ENCODE results near the gene MAN1A2.
"Not testable (repeated sequence)": the region's sequence is repeated elsewhere in the genome, so short reads cannot be mapped to it uniquely, and the experiment has no call there.

Gene MAN1A2

GRCh38 chr1:117403597-117403996 lies 36.3 kb downstream of the MAN1A2 start:
- no peak for DNase-seq

DNA sequence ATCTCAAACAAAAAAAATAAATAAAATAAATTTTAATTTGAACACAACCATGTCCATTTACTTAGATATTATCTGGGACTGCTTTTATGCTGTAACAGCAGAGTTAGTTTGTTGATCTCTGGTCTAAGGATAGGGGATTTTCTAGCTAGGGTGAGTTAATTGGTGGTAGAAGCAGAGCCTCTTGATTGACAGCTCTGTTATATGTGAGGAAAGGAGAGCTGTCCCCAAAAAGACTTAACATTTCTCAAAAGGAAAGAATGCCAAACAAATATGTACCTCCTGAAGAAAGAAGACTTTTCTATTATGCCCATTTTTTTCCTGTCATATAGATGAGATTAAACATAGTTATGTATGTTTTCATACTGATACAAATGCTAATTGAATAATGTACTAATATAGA lies 37.8 kb downstream of the MAN1A2 start:
- DNase-seq, result no peak

DNA sequence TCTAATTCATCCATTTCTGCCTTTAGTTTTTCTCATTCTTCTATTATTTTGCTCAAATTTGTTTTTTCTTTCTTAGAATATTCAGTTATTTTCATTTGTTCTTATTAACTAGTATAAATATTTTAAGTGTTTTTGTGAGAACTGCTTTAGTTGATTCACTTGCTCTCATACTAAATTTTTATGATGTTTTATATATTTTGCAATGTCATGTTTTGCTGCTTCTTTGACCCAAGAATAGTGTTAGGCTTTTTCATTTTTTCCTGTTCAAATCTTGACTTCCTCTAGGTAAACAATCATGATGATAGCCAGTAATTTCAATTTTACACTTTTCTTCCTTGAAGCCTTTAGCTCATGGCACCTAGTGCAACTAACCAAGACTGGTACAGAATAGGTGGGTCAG lies 45.2 kb downstream of the MAN1A2 start:
- DNase-seq, result no peak

GRCh38 chr1:117413412-117413811 lies 46.2 kb downstream of the MAN1A2 start:
- no peak for DNase-seq

GRCh38 chr1:117414943-117415342 lies 47.7 kb downstream of the MAN1A2 start:
- no peak for DNase-seq

DNA sequence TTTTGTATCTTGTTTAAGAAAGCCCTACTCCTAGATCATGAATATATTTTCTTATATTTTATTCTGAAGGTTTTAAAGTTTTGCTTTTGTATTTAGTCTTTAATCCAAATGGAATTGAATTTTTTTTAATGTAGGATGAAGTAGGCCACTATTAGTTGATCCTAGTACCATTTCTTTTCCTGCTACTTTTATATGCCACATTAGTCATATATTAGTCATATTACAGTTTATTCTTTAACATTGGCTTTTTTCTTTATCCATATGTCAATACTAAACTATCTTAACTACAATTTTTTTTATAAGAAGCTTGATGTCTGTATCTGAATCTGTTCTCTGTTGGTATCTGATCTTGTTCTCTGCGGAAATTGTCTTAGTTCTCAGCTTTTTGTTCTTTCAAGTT lies 48.8 kb downstream of the MAN1A2 start:
- DNase-seq, result no peak

GRCh38 chr1:117416546-117417125 lies 49.4 kb downstream of the MAN1A2 start:
- no peak for DNase-seq

GRCh38 chr1:117425050-117425734 lies 57.9 kb downstream of the MAN1A2 start:
- no peak for DNase-seq

GRCh38 chr1:117427297-117427696 lies 60.0 kb downstream of the MAN1A2 start:
- DNase-seq, result no peak

- DNase-seq, result no peak
These were observed 66.7 kb downstream of the MAN1A2 start for GRCh38 chr1:117433943-117434342.

DNA sequence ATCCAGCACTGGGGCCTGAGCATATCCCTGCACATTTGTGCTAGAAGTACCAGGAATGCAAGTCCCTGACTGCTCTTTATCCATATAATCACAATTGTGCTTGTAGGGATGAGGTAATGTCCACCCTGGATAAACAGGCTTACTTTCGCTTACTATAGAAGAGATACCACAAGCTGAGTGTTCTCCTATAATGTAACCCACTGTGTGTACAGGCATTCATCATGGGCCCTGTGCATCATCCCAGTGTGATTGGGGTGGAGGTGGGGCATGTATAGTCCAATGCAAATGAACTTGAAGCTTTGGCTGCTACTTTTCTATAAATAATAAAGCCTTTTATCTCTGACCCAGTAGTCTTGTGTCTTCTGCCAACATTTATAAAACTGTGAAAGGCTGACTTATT lies 69.3 kb downstream of the MAN1A2 start:
- DNase-seq, result no peak

DNA sequence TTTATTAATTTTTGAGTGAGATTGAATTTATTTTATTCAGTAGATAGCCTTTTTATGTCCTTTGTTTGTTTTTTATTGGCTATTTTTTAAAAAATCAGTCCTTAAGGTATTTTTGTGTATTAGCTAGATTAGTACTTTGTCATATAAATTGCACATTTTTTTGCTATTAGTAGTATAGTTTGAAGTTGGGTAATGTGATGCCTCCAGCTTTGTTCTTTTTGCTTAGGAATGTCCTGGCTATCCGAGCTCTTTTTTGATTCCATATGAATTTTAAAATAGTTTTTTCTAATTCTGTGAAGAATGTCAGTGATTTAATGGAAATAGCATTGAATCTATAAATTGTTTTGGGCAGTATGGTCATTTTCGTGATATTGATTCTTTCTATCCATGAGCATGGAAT lies 80.4 kb downstream of the MAN1A2 start:
- no peak for DNase-seq

DNA sequence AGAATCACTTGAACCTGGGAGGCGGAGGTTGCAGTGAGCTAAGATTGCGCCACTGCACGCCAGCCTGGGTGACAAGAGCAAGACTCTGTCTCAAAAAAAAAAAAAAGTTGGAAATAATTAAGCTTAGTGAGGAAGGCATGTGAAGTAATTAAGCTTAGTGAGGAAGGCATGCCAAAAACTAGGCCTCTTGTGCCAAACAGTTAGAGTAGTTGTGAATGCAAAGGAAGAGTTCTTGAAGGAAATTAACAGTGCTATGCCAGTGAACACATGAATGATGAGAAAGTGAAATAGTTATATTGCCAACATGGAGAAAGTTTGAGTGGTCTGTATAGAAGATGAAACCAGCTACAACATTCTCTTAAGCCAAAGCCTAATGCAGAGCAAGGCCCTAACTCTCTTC lies 85.0 kb downstream of the MAN1A2 start:
- no peak for DNase-seq

GRCh38 chr1:117453958-117454357 lies 86.7 kb downstream of the MAN1A2 start:
- DNase-seq, result no peak

GRCh38 chr1:117458410-117458809 lies 91.2 kb downstream of the MAN1A2 start:
- not testable (repeated sequence) for DNase-seq

GRCh38 chr1:117466761-117467160 lies 99.5 kb downstream of the MAN1A2 start:
- no peak for DNase-seq

DNA sequence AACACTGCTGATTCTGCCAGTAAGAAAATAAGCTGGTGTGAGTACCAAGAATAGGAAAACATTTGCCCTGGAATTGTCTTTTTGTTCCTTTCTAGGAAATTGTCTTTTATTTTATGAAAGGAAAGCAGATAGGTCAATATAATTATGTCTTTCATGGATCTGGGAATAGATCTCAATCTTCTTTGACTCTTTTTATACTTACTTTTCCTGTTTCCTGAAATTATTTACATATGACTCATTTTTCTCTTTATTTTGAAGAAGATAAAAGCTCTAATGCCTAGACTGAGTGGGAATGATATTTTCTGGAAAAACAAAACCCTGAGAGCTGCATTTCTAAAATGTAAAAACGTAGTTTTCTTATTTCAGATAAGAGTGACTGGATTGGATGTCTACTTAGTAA lies 100.1 kb downstream of the MAN1A2 start:
- DNase-seq, result no peak

DNA sequence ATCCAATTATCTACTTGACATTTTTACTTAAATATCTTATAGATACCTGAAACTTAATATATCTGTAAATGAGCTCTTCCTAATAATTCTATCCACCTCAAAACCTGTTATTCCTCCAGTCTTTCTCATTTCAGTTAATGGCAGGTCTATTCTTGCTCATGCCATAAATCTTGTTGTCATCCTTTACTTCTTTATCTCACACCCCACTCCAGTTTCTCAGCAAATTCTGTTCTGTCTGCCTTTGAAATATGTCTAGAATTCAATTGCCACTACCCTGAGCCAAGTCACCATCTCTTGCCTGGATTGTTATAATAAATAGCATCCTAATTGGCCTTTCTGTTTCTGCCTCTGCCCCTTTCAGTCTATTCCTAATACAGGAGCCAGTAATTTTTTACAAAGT lies 105.8 kb downstream of the MAN1A2 start:
- DNase-seq, result no peak

- not testable (repeated sequence) for DNase-seq
These were observed 108.2 kb downstream of the MAN1A2 start for GRCh38 chr1:117475495-117475894.

GRCh38 chr1:117479086-117479485 lies 111.8 kb downstream of the MAN1A2 start:
- no peak for DNase-seq

DNA sequence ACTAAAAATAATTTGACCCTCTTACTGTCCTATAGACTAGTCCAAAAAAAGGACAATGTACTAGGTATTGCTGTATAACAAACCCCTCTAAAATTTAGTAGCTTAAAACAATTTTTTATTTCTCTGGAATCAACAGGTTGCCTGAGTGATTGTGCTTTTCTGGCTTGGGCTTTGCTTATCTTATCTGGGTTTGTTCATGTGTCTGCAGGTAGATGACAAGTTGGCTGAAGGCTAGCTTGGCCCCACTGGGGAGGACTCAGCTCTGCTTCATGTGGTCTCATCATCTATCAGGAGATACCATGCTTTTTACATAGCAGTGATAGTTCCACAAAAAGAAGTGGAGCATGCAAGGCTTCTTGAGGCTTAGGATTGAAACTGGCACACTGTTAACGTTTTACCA lies 114.2 kb downstream of the MAN1A2 start:
- no peak for DNase-seq

GRCh38 chr1:117493906-117494305 lies 126.7 kb downstream of the MAN1A2 start:
- DNase-seq, result no peak

DNA sequence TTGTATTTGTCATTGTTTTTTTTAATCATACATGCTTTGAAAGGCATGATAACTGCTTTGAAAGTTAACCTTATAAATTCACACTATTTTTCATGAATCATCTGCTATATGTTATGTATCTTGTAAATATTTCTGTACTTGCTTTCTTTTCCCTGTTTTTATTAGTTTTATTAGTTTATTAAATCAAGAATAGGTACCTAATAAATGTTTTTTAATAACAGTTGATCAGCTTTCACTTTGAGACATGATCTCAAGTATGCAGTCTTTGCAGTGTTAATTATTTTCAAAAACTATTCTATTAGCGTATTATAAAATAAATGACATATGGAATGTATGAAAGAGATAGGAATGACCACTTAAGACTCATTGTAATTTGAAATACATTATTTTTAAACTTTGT lies 127.8 kb downstream of the MAN1A2 start:
- DNase-seq, result no peak

GRCh38 chr1:117499071-117499470 lies 131.8 kb downstream of the MAN1A2 start:
- no peak for DNase-seq

GRCh38 chr1:117500584-117500983 lies 133.3 kb downstream of the MAN1A2 start:
- DNase-seq, result no peak

Data from SHP77 treated with DMSO at 0.1 percent for 48 hours (cell line).